Measurements from ENCODE around the gene THOC6.

DNA sequence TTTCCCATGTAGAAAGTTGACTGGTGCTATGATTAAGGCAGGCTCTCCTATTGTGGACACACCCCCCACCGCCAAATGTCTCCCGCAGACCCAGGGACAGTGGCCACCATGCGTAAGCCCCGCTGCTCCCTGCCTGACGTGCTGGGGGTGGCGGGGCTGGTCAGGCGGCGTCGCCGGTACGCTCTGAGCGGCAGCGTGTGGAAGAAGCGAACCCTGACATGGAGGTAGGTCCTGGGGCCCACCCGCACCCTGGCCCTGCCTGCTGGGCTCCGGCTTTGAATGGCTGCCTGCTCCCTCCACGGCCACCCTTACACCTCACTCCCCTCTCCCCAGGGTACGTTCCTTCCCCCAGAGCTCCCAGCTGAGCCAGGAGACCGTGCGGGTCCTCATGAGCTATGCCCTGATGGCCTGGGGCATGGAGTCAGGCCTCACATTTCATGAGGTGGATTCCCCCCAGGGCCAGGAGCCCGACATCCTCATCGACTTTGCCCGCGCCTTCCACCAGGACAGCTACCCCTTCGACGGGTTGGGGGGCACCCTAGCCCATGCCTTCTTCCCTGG, 26.2 kb downstream of the THOC6 start:
- TF ChIP-seq, protein P1, sequence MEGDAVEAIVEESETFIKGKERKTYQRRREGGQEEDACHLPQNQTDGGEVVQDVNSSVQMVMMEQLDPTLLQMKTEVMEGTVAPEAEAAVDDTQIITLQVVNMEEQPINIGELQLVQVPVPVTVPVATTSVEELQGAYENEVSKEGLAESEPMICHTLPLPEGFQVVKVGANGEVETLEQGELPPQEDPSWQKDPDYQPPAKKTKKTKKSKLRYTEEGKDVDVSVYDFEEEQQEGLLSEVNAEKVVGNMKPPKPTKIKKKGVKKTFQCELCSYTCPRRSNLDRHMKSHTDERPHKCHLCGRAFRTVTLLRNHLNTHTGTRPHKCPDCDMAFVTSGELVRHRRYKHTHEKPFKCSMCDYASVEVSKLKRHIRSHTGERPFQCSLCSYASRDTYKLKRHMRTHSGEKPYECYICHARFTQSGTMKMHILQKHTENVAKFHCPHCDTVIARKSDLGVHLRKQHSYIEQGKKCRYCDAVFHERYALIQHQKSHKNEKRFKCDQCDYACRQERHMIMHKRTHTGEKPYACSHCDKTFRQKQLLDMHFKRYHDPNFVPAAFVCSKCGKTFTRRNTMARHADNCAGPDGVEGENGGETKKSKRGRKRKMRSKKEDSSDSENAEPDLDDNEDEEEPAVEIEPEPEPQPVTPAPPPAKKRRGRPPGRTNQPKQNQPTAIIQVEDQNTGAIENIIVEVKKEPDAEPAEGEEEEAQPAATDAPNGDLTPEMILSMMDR (IDR thresholded peaks at IDR 0.05; ENCODE audit: poor library complexity) = no peak
- no peak for TF ChIP-seq EZH2 (IDR thresholded peaks at IDR 0.05; ENCODE audit: borderline replicate concordance)

All from hepatocyte (in vitro differentiated cells).